K562 (cell line): ENCODE measurements around the gene CDR2L. TPM values are rescaled to one million over a fixed set of nuclear protein-coding genes. Genes with fewer than 3 reads are reported as not detected.
A peak's percentile ranks its signal among the peaks of the same experiment; 100 is the strongest.

Source experiments
- BCOR ChIP-seq: fragments of 450-650 bp; IDR thresholded peaks from 2 replicates; pipeline ENCODE4 v1.6.1; 2016
- BRD4 ChIP-seq: fragments of 200-600 bp; sonication (generic); IDR thresholded peaks from 2 replicates; pipeline ENCODE4 v1.6.1; 2017; ENCODE audit warnings: inconsistent platforms
- BRD9 ChIP-seq: fragments of 450-650 bp; IDR thresholded peaks from 2 replicates; pipeline ENCODE4 v1.6.1; 2018; ENCODE audit warnings: low read depth; ENCODE audit not compliant: partially characterized antibody
- BRF1 ChIP-seq: IDR thresholded peaks from 3 replicates; pipeline ENCODE4 v1.6.1; 2011; ENCODE audit warnings: borderline replicate concordance, mild to moderate bottlenecking; ENCODE audit not compliant: insufficient read length; ENCODE audit errors: extremely low read depth
- CBFA2T2 ChIP-seq: fragments of 450-650 bp; conservative IDR thresholded peaks from 2 replicates; pipeline ENCODE4 v1.6.1; 2017; ENCODE audit warnings: mild to moderate bottlenecking
- CGGBP1 ChIP-seq: fragments of 250-450 bp; sonication (Bioruptor Pico); IDR thresholded peaks from 2 replicates; pipeline ENCODE4 v1.9.0; 2021; ENCODE audit warnings: mild to moderate bottlenecking
- CHD2 ChIP-seq: IDR thresholded peaks from 2 replicates; pipeline ENCODE4 v1.6.1; 2011; ENCODE audit warnings: low read depth, low read length
- CXXC5 ChIP-seq: fragments of 250-450 bp; sonication (Bioruptor Pico); IDR thresholded peaks from 2 replicates; pipeline ENCODE4 v1.8.0; 2022; ENCODE audit warnings: inconsistent platforms, mild to moderate bottlenecking, moderate library complexity
- E2F3 ChIP-seq: fragments of 250-450 bp; sonication (Bioruptor Pico); IDR thresholded peaks from 2 replicates; pipeline ENCODE4 v1.4.0; 2020; ENCODE audit warnings: mild to moderate bottlenecking
- FOS ChIP-seq: IDR thresholded peaks from 3 replicates; pipeline ENCODE4 v1.6.1; 2011; ENCODE audit not compliant: insufficient read length; ENCODE audit errors: extremely low read depth
- HNRNPLL ChIP-seq: fragments of 200-400 bp; formaldehyde crosslinking; IDR thresholded peaks from 2 replicates; pipeline ENCODE4 v1.6.1; 2017; ENCODE audit warnings: low read length, low read depth, mild to moderate bottlenecking; ENCODE audit not compliant: poor library complexity, severe bottlenecking
- KAT7 ChIP-seq: sonication (generic); formaldehyde crosslinking; IDR thresholded peaks from 2 replicates; pipeline ENCODE4 v1.8.0; 2022; ENCODE audit warnings: missing genetic modification reagents, mild to moderate bottlenecking, borderline replicate concordance
- KDM1A ChIP-seq, 2 experiments: fragments of 450-650 bp; IDR thresholded peaks; 2 replicates each; pipeline ENCODE4 v1.6.1; 2016; ENCODE audit warnings: mild to moderate bottlenecking in 2 of 2
- NFIX ChIP-seq: fragments of 250-450 bp; sonication (Bioruptor Pico); IDR thresholded peaks from 2 replicates; pipeline ENCODE4 v1.4.0; 2020; ENCODE audit warnings: low read depth, mild to moderate bottlenecking, moderate library complexity
- SMAD4 ChIP-seq: fragments of 250-450 bp; sonication (Bioruptor Pico); conservative IDR thresholded peaks from 2 replicates; pipeline ENCODE4 v1.8.0; 2021; ENCODE audit warnings: inconsistent platforms, mild to moderate bottlenecking, moderate library complexity
- SRSF9 ChIP-seq: fragments of 200-400 bp; formaldehyde crosslinking; IDR thresholded peaks from 2 replicates; pipeline ENCODE4 v1.6.1; 2017; ENCODE audit warnings: low read depth, low read length, borderline replicate concordance
- SUPT5H ChIP-seq: fragments of 450-650 bp; IDR thresholded peaks from 2 replicates; pipeline ENCODE4 v1.6.1; 2016
- ZNF24 ChIP-seq: fragments of 450-650 bp; IDR thresholded peaks from 2 replicates; pipeline ENCODE4 v1.6.1; 2016
- ZNF253 ChIP-seq: fragments of 250-450 bp; sonication (Bioruptor Pico); conservative IDR thresholded peaks from 2 replicates; pipeline ENCODE4 v1.6.1; 2021; ENCODE audit warnings: mild to moderate bottlenecking
- ZNF583 ChIP-seq: fragments of 250-450 bp; sonication (Bioruptor Pico); IDR thresholded peaks from 2 replicates; pipeline ENCODE4 v1.4.0; 2020
- ZNF592 ChIP-seq: fragments of 450-650 bp; IDR thresholded peaks from 2 replicates; pipeline ENCODE4 v1.6.1; 2017; ENCODE audit warnings: antibody characterized with exemption, mild to moderate bottlenecking
- ZNF696 ChIP-seq: fragments of 250-450 bp; sonication (Bioruptor Pico); conservative IDR thresholded peaks from 2 replicates; pipeline ENCODE4 v1.4.0; 2020; ENCODE audit warnings: mild to moderate bottlenecking, moderate library complexity
- ZNF778 ChIP-seq: fragments of 450-650 bp; formaldehyde crosslinking; IDR thresholded peaks from 2 replicates; pipeline ENCODE4 v1.4.0; 2020; ENCODE audit warnings: mild to moderate bottlenecking, moderate library complexity
- polyA plus RNA-seq, 8 experiments: library from polyadenylated mRNA; depleted of rRNA in 4 of 8; stranded (reverse) in 5 of 8; unstranded in 3 of 8; fragments of >200 nt; fragmentation: Nextera tagmentation in 2 of 8; fragmentation: Illumina TruSeq in 1 of 8; extraction: Ambion mirVana in 2 of 8; extraction: Trizol in 1 of 8; gene quantifications; 2 replicates each; pipeline versions ENCODE4 v1.2.1 to v1.2.3, GENCODE V29; 2011 to 2014; ENCODE audit warnings: inconsistent platforms in 1 of 8, missing spikeins in 1 of 8
- total RNA-seq, 7 experiments: library from RNA; depleted of rRNA in 6 of 7; stranded (reverse); fragments of >200 nt in 6 of 7; fragmentation: Illumina TruSeq in 2 of 7; extraction: Trizol in 2 of 7; gene quantifications; 2 replicates each; pipeline versions ENCODE4 v1.2.1 to v1.2.3, GENCODE V29; 2011 to 2021; ENCODE audit warnings: low replicate concordance in 1 of 7
- TF ChIP-seq, protein P1 (sequence below): fragments of 250-450 bp; sonication (Bioruptor Pico); IDR thresholded peaks from 2 replicates; pipeline ENCODE4 v1.5.0; 2020; ENCODE audit warnings: mild to moderate bottlenecking
- TF ChIP-seq, protein P2 (sequence below): IDR thresholded peaks from 2 replicates; pipeline ENCODE4 v1.6.1; 2011; ENCODE audit not compliant: insufficient read length; ENCODE audit errors: extremely low read depth

CDR2L gene
- total and polyA plus RNA-seq, 9 of the 15 experiments (the other 6 are each of a cell fraction or from before 2014, with no cell fraction given): 2.7 to 16.0 (median 7.3) TPM

GRCh38 chr17:74981979-74982662 is 5.3 kb upstream of the CDR2L start (continued):
- peak; percentile 82; the same call in 1 of the 2 replicates for TF ChIP-seq ZNF592
- TF ChIP-seq NFIX (CRISPR knock-in tag): no peak
- no peak for TF ChIP-seq BRF1
- peak; percentile 93 for TF ChIP-seq SMAD4
- TF ChIP-seq HNRNPLL: peak; percentile 66
- TF ChIP-seq SUPT5H: peak; percentile 84
- peak in 1 of 2 experiments; percentile 95 for TF ChIP-seq KDM1A (IDR thresholded peaks at IDR 0.05)
- TF ChIP-seq FOS: no peak
- peak; percentile 54; the same call in 1 of the 2 replicates for TF ChIP-seq BCOR
- no peak for TF ChIP-seq SRSF9
- TF ChIP-seq KAT7 (CRISPR knock-in tag): peak; percentile 82; the same call in 1 of the 2 replicates
- 0 out of 2 replicates have a peak, but pooled peaks have one; percentile 4 for TF ChIP-seq CBFA2T2
- TF ChIP-seq ZNF24: peak; percentile 6; the same call in 1 of the 2 replicates
- 0 out of 2 replicates have a peak, but pooled peaks have one; percentile 40 for TF ChIP-seq BRD4
- no peak for TF ChIP-seq ZNF696 (CRISPR knock-in tag)
- no peak for TF ChIP-seq ZNF583
- TF ChIP-seq, protein P1, sequence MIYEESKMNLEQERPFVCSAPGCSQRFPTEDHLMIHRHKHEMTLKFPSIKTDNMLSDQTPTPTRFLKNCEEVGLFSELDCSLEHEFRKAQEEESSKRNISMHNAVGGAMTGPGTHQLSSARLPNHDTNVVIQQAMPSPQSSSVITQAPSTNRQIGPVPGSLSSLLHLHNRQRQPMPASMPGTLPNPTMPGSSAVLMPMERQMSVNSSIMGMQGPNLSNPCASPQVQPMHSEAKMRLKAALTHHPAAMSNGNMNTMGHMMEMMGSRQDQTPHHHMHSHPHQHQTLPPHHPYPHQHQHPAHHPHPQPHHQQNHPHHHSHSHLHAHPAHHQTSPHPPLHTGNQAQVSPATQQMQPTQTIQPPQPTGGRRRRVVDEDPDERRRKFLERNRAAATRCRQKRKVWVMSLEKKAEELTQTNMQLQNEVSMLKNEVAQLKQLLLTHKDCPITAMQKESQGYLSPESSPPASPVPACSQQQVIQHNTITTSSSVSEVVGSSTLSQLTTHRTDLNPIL (CRISPR knock-in tag): no peak
- 0 out of 2 replicates have a peak, but pooled peaks have one; percentile 37 for TF ChIP-seq E2F3
- TF ChIP-seq CHD2: peak; percentile 39; the same call in 1 of the 2 replicates
- TF ChIP-seq CGGBP1 (CRISPR knock-in tag): no peak
- TF ChIP-seq CXXC5 (CRISPR knock-in tag): peak; percentile 96
- no peak for TF ChIP-seq ZNF778 (CRISPR knock-in tag)
- no peak for TF ChIP-seq ZNF253 (CRISPR knock-in tag)
- TF ChIP-seq, protein P2, sequence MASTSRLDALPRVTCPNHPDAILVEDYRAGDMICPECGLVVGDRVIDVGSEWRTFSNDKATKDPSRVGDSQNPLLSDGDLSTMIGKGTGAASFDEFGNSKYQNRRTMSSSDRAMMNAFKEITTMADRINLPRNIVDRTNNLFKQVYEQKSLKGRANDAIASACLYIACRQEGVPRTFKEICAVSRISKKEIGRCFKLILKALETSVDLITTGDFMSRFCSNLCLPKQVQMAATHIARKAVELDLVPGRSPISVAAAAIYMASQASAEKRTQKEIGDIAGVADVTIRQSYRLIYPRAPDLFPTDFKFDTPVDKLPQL: no peak
- peak; percentile 45 for TF ChIP-seq BRD9
